IPS-18a (cell line): Measurements from ENCODE around the gene FCGR1A.
"Not testable (repeated sequence)": the region's sequence is repeated elsewhere in the genome, so short reads cannot be mapped to it uniquely, and the experiment has no call there.

ENCODE experiments used
- H3K27ac ChIP-seq: one replicate; pipeline ENCODE4 v1.5.1; 2013; ENCODE audit warnings: low read length
- H3K27me3 ChIP-seq: one replicate; pipeline ENCODE4 v1.6.1; 2013; ENCODE audit warnings: mild to moderate bottlenecking, low read length; ENCODE audit not compliant: control insufficient read depth, insufficient read depth
- H3K36me3 ChIP-seq: one replicate; pipeline ENCODE4 v1.6.1; 2013; ENCODE audit warnings: low read depth, low read length; ENCODE audit not compliant: control insufficient read depth
- H3K4me1 ChIP-seq: one replicate; pipeline ENCODE4 v1.6.1; 2013; ENCODE audit warnings: low read depth, low read length; ENCODE audit not compliant: control insufficient read depth
- H3K4me3 ChIP-seq: one replicate; pipeline ENCODE4 v1.5.1; 2013; ENCODE audit warnings: low read length
- H3K9ac ChIP-seq: one replicate; pipeline ENCODE4 v1.6.1; 2013; ENCODE audit warnings: mild to moderate bottlenecking, low read length, moderate library complexity
- H3K9me3 ChIP-seq: one replicate; pipeline ENCODE4 v1.6.1; 2013; ENCODE audit warnings: low read depth, low read length; ENCODE audit not compliant: control insufficient read depth

Gene FCGR1A

GRCh38 chr1:149753466-149753865, 29.0 kb upstream of the FCGR1A start:
- not testable (repeated sequence) for H3K36me3 ChIP-seq, H3K4me1 ChIP-seq, H3K9ac ChIP-seq, H3K27me3 ChIP-seq, H3K27ac ChIP-seq, H3K4me3 ChIP-seq, H3K9me3 ChIP-seq

GRCh38 chr1:149755294-149755693, 27.2 kb upstream of the FCGR1A start:
- not testable (repeated sequence) for H3K36me3 ChIP-seq, H3K9ac ChIP-seq

GRCh38 chr1:149762294-149762693, 20.2 kb upstream of the FCGR1A start:
- not testable (repeated sequence) for H3K4me1 ChIP-seq, H3K4me3 ChIP-seq, H3K9ac ChIP-seq, H3K36me3 ChIP-seq, H3K27ac ChIP-seq, H3K27me3 ChIP-seq, H3K9me3 ChIP-seq

More at GRCh38 chr1:149755294-149755693, 27.2 kb upstream of the FCGR1A start:
- H3K27me3 ChIP-seq, H3K4me1 ChIP-seq, H3K4me3 ChIP-seq, H3K27ac ChIP-seq, H3K9me3 ChIP-seq: not testable (repeated sequence)

GRCh38 chr1:149764087-149764800, 18.2 kb upstream of the FCGR1A start:
- not testable (repeated sequence) for H3K4me3 ChIP-seq, H3K27me3 ChIP-seq, H3K9ac ChIP-seq, H3K4me1 ChIP-seq, H3K9me3 ChIP-seq, H3K36me3 ChIP-seq, H3K27ac ChIP-seq

GRCh38 chr1:149766241-149766640, 16.3 kb upstream of the FCGR1A start:
- H3K27me3 ChIP-seq, H3K4me3 ChIP-seq, H3K9me3 ChIP-seq, H3K9ac ChIP-seq, H3K4me1 ChIP-seq, H3K36me3 ChIP-seq, H3K27ac ChIP-seq: not testable (repeated sequence)

- H3K4me1 ChIP-seq, H3K4me3 ChIP-seq, H3K27ac ChIP-seq, H3K36me3 ChIP-seq, H3K9me3 ChIP-seq, H3K9ac ChIP-seq, H3K27me3 ChIP-seq: not testable (repeated sequence)
These were observed 13.3 kb upstream of the FCGR1A start for GRCh38 chr1:149769216-149769615.

GRCh38 chr1:149770661-149771060, 11.8 kb upstream of the FCGR1A start:
- H3K9ac ChIP-seq, H3K36me3 ChIP-seq, H3K27ac ChIP-seq, H3K9me3 ChIP-seq, H3K27me3 ChIP-seq, H3K4me3 ChIP-seq, H3K4me1 ChIP-seq: not testable (repeated sequence)

GRCh38 chr1:149771653-149772425, 10.7 kb upstream of the FCGR1A start:
- H3K9ac ChIP-seq, H3K9me3 ChIP-seq, H3K4me3 ChIP-seq, H3K36me3 ChIP-seq, H3K27me3 ChIP-seq, H3K4me1 ChIP-seq, H3K27ac ChIP-seq: not testable (repeated sequence)

- not testable (repeated sequence) for H3K27me3 ChIP-seq, H3K36me3 ChIP-seq, H3K9me3 ChIP-seq, H3K4me3 ChIP-seq, H3K27ac ChIP-seq, H3K4me1 ChIP-seq, H3K9ac ChIP-seq
These were observed 6.9 kb upstream of the FCGR1A start for GRCh38 chr1:149775510-149776147.

- not testable (repeated sequence) for H3K36me3 ChIP-seq, H3K27ac ChIP-seq, H3K9me3 ChIP-seq, H3K9ac ChIP-seq, H3K27me3 ChIP-seq, H3K4me1 ChIP-seq, H3K4me3 ChIP-seq
These were observed 5.4 kb upstream of the FCGR1A start for GRCh38 chr1:149777084-149777483.

GRCh38 chr1:149778313-149778712, 4.2 kb upstream of the FCGR1A start:
- not testable (repeated sequence) for H3K36me3 ChIP-seq, H3K4me3 ChIP-seq, H3K9ac ChIP-seq, H3K4me1 ChIP-seq, H3K27me3 ChIP-seq, H3K9me3 ChIP-seq, H3K27ac ChIP-seq
